Calu3 (cell line): Measurements from ENCODE around the gene PDIA4. TPM values are rescaled to one million over a fixed set of nuclear protein-coding genes. Genes with fewer than 3 reads are reported as not detected.
"Not testable (repeated sequence)": the region's sequence is repeated elsewhere in the genome, so short reads cannot be mapped to it uniquely, and the experiment has no call there.

Source experiments
- BruUV-seq: library from RNA; stranded (reverse); fragments of 400-500 nt; replicated peaks from 2 replicates; lab custom pipeline; 2021; lab: Mats Ljungman, UMichigan
- CTCF ChIA-PET: fragments of 300-600 bp; sonication (Branson Sonifier 250); formaldehyde crosslinking; loops from one replicate; lab custom pipeline; 2022; ENCODE audit warnings: antibody characterized with exemption; lab: Charles Lee
- DNase-seq: peaks from one replicate; pipeline ENCODE4 v3.0.0; 2022
- H3K27ac Mint-ChIP-seq: one replicate; pipeline ENCODE4 v1.8.0; 2022; ENCODE audit warnings: mixed read lengths; ENCODE audit not compliant: unreplicated experiment
- H3K27me3 Mint-ChIP-seq: one replicate; pipeline ENCODE4 v1.8.0; 2022; ENCODE audit warnings: mixed read lengths; ENCODE audit not compliant: unreplicated experiment
- H3K36me3 Mint-ChIP-seq: one replicate; pipeline ENCODE4 v1.8.0; 2022; ENCODE audit warnings: mild to moderate bottlenecking, moderate library complexity, mixed read lengths; ENCODE audit not compliant: insufficient read depth, unreplicated experiment
- H3K4me1 Mint-ChIP-seq: one replicate; pipeline ENCODE4 v1.8.0; 2022; ENCODE audit warnings: mild to moderate bottlenecking, low read depth, mixed read lengths; ENCODE audit not compliant: unreplicated experiment
- H3K4me3 Mint-ChIP-seq: one replicate; pipeline ENCODE4 v1.8.0; 2022; ENCODE audit warnings: mild to moderate bottlenecking, low read depth, moderate library complexity, mixed read lengths; ENCODE audit not compliant: unreplicated experiment
- H3K9me3 Mint-ChIP-seq: one replicate; pipeline ENCODE4 v1.8.0; 2022; ENCODE audit warnings: low read depth, mixed read lengths; ENCODE audit not compliant: unreplicated experiment
- intact Hi-C: fragments of 100-400 bp; cut with micrococcal nuclease; formaldehyde crosslinking; loops from one replicate; pipeline ENCODE4 v1.10.0; 2022; ENCODE audit not compliant: unreplicated experiment
- total RNA-seq: library from RNA; stranded (reverse); gene quantifications from 2 replicates; pipeline ENCODE4 v1.2.3, GENCODE V29; 2022
- TF ChIP-seq, protein P1 (sequence below): fragments of 200-600 bp; IDR thresholded peaks from one replicate; pipeline ENCODE4 v1.8.0; 2022; ENCODE audit warnings: antibody characterized with exemption; ENCODE audit not compliant: unreplicated experiment

The PDIA4 gene
- total RNA-seq, 1 experiment from 2014 or later, result 351 TPM

DNA sequence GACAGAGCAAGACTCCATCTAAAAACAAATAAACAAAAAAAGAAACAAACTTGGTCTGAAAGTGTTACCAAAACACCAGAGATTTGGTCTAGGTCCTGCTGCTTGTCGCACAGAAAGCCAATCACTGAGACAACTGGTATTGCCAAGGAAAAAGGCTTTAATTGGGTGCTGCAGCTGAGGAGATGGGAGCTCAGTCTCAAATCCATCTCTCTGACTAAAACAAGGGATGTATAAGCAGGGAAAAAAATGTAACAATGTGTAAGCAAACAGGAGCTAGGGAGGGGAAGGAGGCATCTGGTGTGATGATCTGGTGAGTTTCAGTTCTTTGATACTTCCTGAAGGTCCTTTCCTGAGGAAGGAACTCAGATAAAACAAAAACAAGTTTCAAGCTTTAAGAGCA is 8.4 kb upstream of the PDIA4 start:
- H3K4me1 Mint-ChIP-seq, result no peaks in the 10 kb centered on the region
- no TSS peak for BruUV-seq
- TF ChIP-seq, protein P1, sequence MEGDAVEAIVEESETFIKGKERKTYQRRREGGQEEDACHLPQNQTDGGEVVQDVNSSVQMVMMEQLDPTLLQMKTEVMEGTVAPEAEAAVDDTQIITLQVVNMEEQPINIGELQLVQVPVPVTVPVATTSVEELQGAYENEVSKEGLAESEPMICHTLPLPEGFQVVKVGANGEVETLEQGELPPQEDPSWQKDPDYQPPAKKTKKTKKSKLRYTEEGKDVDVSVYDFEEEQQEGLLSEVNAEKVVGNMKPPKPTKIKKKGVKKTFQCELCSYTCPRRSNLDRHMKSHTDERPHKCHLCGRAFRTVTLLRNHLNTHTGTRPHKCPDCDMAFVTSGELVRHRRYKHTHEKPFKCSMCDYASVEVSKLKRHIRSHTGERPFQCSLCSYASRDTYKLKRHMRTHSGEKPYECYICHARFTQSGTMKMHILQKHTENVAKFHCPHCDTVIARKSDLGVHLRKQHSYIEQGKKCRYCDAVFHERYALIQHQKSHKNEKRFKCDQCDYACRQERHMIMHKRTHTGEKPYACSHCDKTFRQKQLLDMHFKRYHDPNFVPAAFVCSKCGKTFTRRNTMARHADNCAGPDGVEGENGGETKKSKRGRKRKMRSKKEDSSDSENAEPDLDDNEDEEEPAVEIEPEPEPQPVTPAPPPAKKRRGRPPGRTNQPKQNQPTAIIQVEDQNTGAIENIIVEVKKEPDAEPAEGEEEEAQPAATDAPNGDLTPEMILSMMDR, result no peak
- intact Hi-C loops, result no loop called here
- no peaks in the 10 kb centered on the region for H3K36me3 Mint-ChIP-seq
- CTCF ChIA-PET, result no interaction called here
- no peak for DNase-seq
- H3K27ac Mint-ChIP-seq, result no peak overlapping the region
- no peak overlapping the region for H3K4me3 Mint-ChIP-seq
- no peaks in the 10 kb centered on the region for H3K27me3 Mint-ChIP-seq
- H3K9me3 Mint-ChIP-seq, result peaks cover 6% of the 10 kb centered on the region

DNA sequence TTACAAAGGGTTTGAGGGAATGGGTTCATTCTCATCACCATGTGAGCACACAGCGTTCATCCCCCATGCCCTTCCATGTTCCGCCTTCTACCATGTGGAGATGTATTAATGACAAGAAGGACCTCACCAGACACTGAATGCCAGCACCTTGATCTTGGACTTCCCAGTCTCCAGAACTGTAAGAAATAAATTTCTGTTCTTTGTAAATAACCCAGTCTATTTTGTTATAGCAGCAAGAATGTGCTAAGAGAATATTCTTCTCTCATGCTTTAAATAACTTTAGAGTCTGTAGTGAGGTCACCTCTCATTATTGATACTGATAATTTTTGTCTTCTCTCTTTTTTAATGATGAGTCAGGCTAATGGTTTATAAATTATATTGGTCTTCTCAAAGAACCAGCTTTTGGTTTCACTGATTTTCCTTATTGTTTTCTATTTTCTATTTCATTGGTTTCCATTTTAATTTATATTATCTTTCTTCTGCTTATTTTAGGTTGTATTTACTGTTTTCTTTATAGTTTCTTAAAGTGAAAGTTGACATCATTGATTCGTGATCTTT is 3.1 kb upstream of the PDIA4 start:
- TF ChIP-seq, protein P1, result no peak
- no peak overlapping the region for H3K4me3 Mint-ChIP-seq
- no peaks in the 10 kb centered on the region for H3K4me1 Mint-ChIP-seq
- no peak for DNase-seq
- H3K27ac Mint-ChIP-seq, result peak overlapping the region; percentile 35
- no peaks in the 10 kb centered on the region for H3K27me3 Mint-ChIP-seq
- no TSS peak for BruUV-seq
- H3K36me3 Mint-ChIP-seq, result peaks cover 27% of the 10 kb centered on the region
- CTCF ChIA-PET, result no interaction called here
- intact Hi-C loops, result no loop called here
- H3K9me3 Mint-ChIP-seq, result peaks cover 4% of the 10 kb centered on the region

DNA sequence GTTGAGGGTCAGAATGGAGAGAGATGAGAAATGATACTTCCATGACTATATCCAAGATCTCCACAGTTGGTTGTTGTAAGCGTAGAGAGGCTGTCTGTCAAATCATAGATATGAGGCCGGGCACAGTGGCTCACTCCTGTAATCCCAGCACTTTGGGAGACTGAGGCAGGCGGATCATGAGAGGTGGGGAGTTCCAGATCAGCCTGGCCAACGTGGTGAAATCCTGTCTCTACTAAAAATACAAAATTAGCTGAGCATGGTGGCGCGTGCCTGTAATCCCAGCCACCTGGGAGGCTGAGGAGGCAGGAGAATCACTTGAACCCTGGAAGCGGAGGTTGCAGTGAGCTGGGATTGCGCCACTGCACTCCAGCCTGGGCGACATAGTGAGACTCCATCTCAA is 2.1 kb upstream of the PDIA4 start:
- H3K27ac Mint-ChIP-seq, intact Hi-C loops, H3K27me3 Mint-ChIP-seq, H3K9me3 Mint-ChIP-seq, DNase-seq, BruUV-seq, CTCF ChIA-PET, H3K4me3 Mint-ChIP-seq, H3K4me1 Mint-ChIP-seq: not testable (repeated sequence)
- H3K36me3 Mint-ChIP-seq, result peaks cover 37% of the 10 kb centered on the region

DNA sequence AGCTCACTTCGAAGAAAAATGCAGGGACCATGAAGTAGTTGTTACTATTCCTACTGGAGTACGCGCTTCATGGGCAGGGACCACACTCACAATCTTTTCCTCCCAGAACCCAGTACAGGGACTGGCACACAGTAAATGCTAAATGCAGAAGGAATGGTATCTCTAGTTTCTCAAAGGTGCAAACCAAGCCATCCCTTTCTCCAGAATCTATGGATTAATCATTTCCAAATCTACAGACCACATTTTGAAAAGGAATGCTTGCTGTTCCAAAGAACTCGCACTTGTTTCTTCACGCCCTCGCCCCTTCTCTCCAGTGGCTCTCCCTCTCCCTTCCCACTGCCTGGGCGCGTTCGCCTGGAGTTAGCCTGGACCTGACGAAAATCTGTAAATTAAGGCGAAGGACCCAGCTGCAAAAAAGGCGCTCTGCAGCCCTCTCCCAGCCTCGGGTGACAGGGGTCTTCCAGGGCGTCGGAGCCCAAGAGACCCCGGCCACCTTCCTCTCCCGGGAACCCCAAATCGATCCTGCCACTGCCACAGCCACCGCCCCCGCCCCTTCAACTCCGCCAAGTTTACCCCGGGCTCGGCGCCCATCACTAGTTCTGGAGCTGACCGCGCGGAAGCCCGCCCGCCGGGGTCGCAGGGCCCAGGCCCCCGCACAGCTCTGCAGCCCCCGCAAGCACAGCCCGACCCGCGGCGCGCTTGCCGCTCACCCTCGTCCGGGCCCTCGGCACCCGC is 527 bp downstream of the PDIA4 start:
- H3K9me3 Mint-ChIP-seq, result peaks cover 4% of the 10 kb centered on the region
- H3K4me3 Mint-ChIP-seq, result peak overlapping the region; percentile 94
- intact Hi-C loops, result loop anchor here (2.0 to 5.0 kb wide), 2 partner anchors 39 to 120 kb away; partner anchors contain the start of gene ZNF398
- CTCF ChIA-PET, result interaction anchor here (2.1 kb wide), 1 partner anchor 38 kb away, joined by 7 read pairs; no protein-coding TSS in a partner anchor
- peak overlapping the region; percentile 98 for H3K27ac Mint-ChIP-seq
- no peaks in the 10 kb centered on the region for H3K27me3 Mint-ChIP-seq
- peaks cover 25% of the 10 kb centered on the region for H3K4me1 Mint-ChIP-seq
- BruUV-seq, result no TSS peak
- TF ChIP-seq, protein P1, result no peak
- H3K36me3 Mint-ChIP-seq, result peaks cover 55% of the 10 kb centered on the region
- DNase-seq, result no peak

DNA sequence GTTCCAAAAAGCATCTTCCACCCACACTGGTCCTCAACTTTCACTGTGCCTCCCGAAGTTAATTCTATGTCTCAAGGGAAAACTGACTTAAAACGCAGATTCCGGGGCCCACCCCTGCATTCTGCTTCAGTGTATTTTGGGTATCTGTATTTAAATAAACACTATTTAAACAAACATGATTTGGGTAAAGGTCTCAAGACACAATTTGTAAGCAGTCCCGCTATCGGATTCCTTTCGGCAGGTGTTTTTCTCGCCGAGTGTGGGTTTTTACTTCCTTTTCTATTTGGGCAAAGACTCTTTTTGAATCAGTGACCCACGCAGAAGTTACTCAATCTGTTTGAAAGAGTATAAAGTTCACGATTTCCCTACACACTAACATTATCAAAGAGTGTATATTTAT is 1.2 kb downstream of the PDIA4 start:
- no peaks in the 10 kb centered on the region for H3K27me3 Mint-ChIP-seq
- TF ChIP-seq, protein P1, result no peak
- DNase-seq, result no peak
- peaks cover 30% of the 10 kb centered on the region for H3K4me1 Mint-ChIP-seq
- peak overlapping the region; percentile 98 for H3K27ac Mint-ChIP-seq
- intact Hi-C loops, result loop anchor here (2.0 to 5.0 kb wide), 2 partner anchors 40 to 120 kb away; partner anchors contain the start of gene ZNF398
- CTCF ChIA-PET, result interaction anchor here (2.1 kb wide), 1 partner anchor 39 kb away, joined by 7 read pairs; no protein-coding TSS in a partner anchor
- BruUV-seq, result TSS peak; percentile 53
- peaks cover 4% of the 10 kb centered on the region for H3K9me3 Mint-ChIP-seq
- peak overlapping the region; percentile 94 for H3K4me3 Mint-ChIP-seq
- H3K36me3 Mint-ChIP-seq, result peaks cover 59% of the 10 kb centered on the region
